ENCODE results near the gene MIPOL1.

GRCh38 chr14:37422319-37422718 is 224.6 kb downstream of the MIPOL1 start:
- TF ChIP-seq CTCF (IDR thresholded peaks at IDR 0.05), result no peak
- no peak for TF ChIP-seq POLR2A (IDR thresholded peaks at IDR 0.05)
